ENCODE results near the gene NRIP2.
A peak's percentile ranks its signal among the peaks of the same experiment; 100 is the strongest.

Gene NRIP2

GRCh38 chr12:2854669-2855453 lies 20.0 kb upstream of the NRIP2 start:
- TF ChIP-seq POLR2A (IDR thresholded peaks at IDR 0.05; ENCODE audit: extremely low read depth, insufficient read length) (no peak), CTCF (IDR thresholded peaks at IDR 0.05; ENCODE audit: low read depth, low read length) (no peak), MYC (IDR thresholded peaks at IDR 0.05; ENCODE audit: low read depth, low read length) (no peak), MAX (IDR thresholded peaks at IDR 0.05; ENCODE audit: low read depth, low read length) (no peak)
- no peak overlapping the region for H3K4me3 ChIP-seq (ENCODE audit: low read depth, low read length)
- DNase-seq (ENCODE audit: low read depth) = no peak

- TF ChIP-seq POLR2A (IDR thresholded peaks at IDR 0.05; ENCODE audit: extremely low read depth, insufficient read length) (no peak), CTCF (IDR thresholded peaks at IDR 0.05; ENCODE audit: low read depth, low read length) (peak; percentile 69)
- no peak overlapping the region for H3K4me3 ChIP-seq (ENCODE audit: low read depth, low read length)
- DNase-seq (ENCODE audit: low read depth) = peak; percentile 54
Measured at GRCh38 chr12:2853626-2854025, 18.8 kb upstream of the NRIP2 start.

GRCh38 chr12:2851931-2852330 lies 17.1 kb upstream of the NRIP2 start:
- TF ChIP-seq CTCF (IDR thresholded peaks at IDR 0.05; ENCODE audit: low read depth, low read length) (no peak), MAX (IDR thresholded peaks at IDR 0.05; ENCODE audit: low read depth, low read length) (no peak), MYC (IDR thresholded peaks at IDR 0.05; ENCODE audit: low read depth, low read length) (no peak), POLR2A (IDR thresholded peaks at IDR 0.05; ENCODE audit: extremely low read depth, insufficient read length) (no peak)
- no peak overlapping the region for H3K4me3 ChIP-seq (ENCODE audit: low read depth, low read length)
- no peak for DNase-seq (ENCODE audit: low read depth)

GRCh38 chr12:2845280-2845679 lies 10.4 kb upstream of the NRIP2 start:
- no peak overlapping the region for H3K4me3 ChIP-seq (ENCODE audit: low read depth, low read length)
- TF ChIP-seq MAX (IDR thresholded peaks at IDR 0.05; ENCODE audit: low read depth, low read length) (no peak), MYC (IDR thresholded peaks at IDR 0.05; ENCODE audit: low read depth, low read length) (no peak), POLR2A (IDR thresholded peaks at IDR 0.05; ENCODE audit: extremely low read depth, insufficient read length) (no peak), CTCF (IDR thresholded peaks at IDR 0.05; ENCODE audit: low read depth, low read length) (no peak)
- DNase-seq (ENCODE audit: low read depth) = no peak

GRCh38 chr12:2844786-2845185 lies 10.0 kb upstream of the NRIP2 start:
- no peak overlapping the region for H3K4me3 ChIP-seq (ENCODE audit: low read depth, low read length)
- no peak for DNase-seq (ENCODE audit: low read depth)

More at GRCh38 chr12:2844786-2845185, 10.0 kb upstream of the NRIP2 start:
- TF ChIP-seq MAX (IDR thresholded peaks at IDR 0.05; ENCODE audit: low read depth, low read length) (no peak), CTCF (IDR thresholded peaks at IDR 0.05; ENCODE audit: low read depth, low read length) (no peak), POLR2A (IDR thresholded peaks at IDR 0.05; ENCODE audit: extremely low read depth, insufficient read length) (no peak), MYC (IDR thresholded peaks at IDR 0.05; ENCODE audit: low read depth, low read length) (no peak)

Data from NB4 (cell line).